LoVo (cell line): Measurements from ENCODE around the gene CLIC4.
"Not testable (repeated sequence)": the region's sequence is repeated elsewhere in the genome, so short reads cannot be mapped to it uniquely, and the experiment has no call there.

ENCODE experiments used
- DNase-seq: peaks from one replicate; pipeline ENCODE4 v3.0.0-alpha.2; 2016; ENCODE audit warnings: low spot score

The CLIC4 gene

DNA sequence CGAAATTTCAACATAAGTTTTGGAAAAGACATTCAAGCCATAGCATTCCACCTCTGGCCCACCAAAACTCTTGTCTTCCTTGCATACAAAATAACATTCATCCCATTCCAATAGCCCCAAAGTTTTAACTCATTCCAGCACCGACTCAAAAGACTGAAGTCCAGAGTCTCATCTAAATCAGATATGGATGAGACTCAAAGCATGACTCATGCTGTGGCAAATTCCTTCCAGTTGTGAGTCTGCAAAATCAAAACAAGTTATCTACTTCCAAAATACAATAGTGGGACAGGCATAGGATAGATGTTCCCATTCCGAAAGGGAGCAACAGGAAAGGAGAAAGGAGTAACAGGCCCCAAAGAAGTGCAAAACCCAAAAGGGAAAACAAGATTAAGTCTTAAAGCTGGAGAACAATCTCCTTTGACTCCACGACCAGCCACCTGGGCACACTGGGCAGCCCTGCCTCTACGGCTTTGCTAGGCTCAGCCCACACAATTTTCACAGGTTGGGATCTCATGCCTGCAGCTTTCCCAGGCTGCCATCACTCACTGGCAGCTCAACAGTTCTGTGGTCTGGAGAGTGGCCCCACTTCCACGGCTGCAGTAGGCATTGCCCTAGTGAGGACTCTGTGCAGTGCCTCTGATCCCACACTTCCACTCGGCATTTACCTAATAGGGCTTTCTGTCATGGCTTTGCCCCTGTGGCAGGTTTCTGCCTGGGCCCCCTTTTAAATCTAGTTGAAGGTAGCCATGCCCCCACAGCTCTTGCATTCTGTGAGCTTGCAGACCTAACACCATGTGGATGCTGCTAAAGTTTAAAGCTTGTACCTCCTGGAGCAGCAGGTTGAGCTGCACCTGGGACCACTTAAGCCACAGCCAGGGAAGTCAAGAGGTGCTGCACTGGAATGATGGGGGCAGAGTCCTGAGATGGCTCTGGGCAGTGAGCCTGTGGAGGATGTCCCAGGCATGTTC lies 133.8 kb downstream of the CLIC4 start:
- DNase-seq: no peak

GRCh38 chr1:24881034-24881433 lies 135.8 kb downstream of the CLIC4 start:
- no peak for DNase-seq

- DNase-seq: no peak
Measured at GRCh38 chr1:24884751-24885150, 139.5 kb downstream of the CLIC4 start.

DNA sequence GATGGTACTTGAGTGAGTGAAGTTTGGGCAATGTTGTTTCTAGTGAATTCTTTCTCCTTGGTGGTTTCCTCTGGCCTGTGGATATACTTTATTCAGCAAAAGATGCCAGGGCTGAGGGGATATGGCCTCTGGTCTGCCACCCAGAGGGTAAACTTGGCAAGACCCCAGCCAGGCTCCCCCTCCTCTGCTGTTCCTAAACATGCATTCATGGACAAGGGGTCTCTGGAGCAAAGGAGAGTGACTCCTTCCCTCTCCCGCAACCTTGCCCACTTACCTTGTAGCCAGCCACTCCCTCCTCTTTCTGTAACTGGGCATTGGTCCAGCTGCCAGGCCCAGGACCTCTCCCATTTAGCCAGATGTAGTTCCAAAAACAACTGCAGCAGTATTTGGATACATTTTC lies 141.0 kb downstream of the CLIC4 start:
- no peak for DNase-seq

DNA sequence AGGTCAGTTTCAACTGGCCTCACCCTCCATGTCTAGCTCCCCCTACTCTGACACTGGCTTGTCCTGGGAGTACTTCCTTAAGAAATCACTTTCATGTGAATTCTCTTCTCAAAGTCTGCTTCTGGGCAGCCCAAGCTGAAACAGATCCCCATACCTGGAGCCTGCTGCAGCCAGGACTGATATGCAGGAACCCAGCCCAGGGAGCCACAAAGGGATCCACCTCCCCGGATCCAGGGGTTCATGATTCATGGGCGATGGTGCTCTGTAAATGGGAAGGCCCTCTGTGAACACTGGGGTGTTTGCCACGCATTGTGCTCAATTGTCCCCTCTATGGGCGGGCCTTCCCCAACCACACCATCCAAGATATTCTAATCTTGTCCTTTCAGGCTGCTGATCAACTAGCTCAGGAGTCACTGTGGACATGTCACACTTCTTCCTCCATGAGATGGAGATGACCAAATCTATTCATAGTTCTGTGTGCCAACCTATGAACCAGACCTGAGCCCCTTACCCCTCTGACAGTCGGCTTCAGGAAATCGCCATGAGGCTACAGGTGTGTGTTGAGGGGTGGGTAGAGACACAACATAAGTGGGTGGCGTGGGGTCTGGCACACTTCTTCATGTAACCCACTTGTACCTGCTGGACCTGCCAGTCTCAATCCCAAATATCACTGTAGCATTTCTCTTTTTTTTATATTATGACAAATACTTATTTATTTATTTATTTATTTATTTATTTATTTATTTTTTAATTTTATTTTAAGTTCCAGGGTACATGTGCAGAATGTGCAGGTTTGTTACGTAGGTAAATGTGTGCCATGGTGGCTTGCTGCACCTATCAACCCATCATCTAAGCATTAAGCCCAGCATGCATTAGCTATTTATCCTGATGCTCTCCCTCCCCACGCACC lies 143.1 kb downstream of the CLIC4 start:
- DNase-seq: no peak

GRCh38 chr1:24888971-24889676 lies 143.9 kb downstream of the CLIC4 start:
- no peak for DNase-seq

DNA sequence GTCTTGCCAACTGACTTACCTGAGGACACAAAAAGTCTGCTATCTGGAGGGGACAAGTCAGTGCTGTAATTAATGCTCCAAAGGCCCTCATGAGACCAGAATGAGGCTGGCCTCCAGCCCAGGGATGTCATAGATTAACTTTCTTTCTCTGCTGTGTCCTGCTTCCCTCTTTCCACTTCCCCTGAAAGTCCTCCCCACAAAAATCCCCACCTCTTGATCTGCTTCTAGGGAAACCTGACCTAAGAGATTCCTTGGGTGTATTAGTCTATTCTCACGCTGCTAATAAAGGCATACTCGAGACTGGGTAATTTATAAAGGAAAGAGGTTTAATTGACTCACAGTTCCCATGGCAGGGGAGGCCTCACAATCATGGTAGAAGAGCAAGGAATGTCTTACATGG lies 145.6 kb downstream of the CLIC4 start:
- no peak for DNase-seq

GRCh38 chr1:24891367-24891766 lies 146.1 kb downstream of the CLIC4 start:
- not testable (repeated sequence) for DNase-seq

- no peak for DNase-seq
Measured at GRCh38 chr1:24892188-24893153, 147.2 kb downstream of the CLIC4 start.

GRCh38 chr1:24893431-24893830 lies 148.2 kb downstream of the CLIC4 start:
- DNase-seq: no peak
